K562 (cell line): Measurements from ENCODE around the gene NAGPA. TPM values are rescaled to one million over a fixed set of nuclear protein-coding genes. Genes with fewer than 3 reads are reported as not detected.

Experiments used
- CXXC5 ChIP-seq: fragments of 250-450 bp; sonication (Bioruptor Pico); IDR thresholded peaks from 2 replicates; pipeline ENCODE4 v1.8.0; 2022; ENCODE audit warnings: inconsistent platforms, mild to moderate bottlenecking, moderate library complexity
- DEAF1 ChIP-seq: fragments of 450-650 bp; formaldehyde crosslinking; IDR thresholded peaks from 2 replicates; pipeline ENCODE4 v1.4.0; 2020; ENCODE audit warnings: mild to moderate bottlenecking, moderate library complexity
- E2F3 ChIP-seq: fragments of 250-450 bp; sonication (Bioruptor Pico); IDR thresholded peaks from 2 replicates; pipeline ENCODE4 v1.4.0; 2020; ENCODE audit warnings: mild to moderate bottlenecking
- ETS1 ChIP-seq: conservative IDR thresholded peaks from 2 replicates; pipeline ENCODE4 v1.6.1; 2011; ENCODE audit warnings: low read depth, mild to moderate bottlenecking, low read length; ENCODE audit not compliant: control insufficient read depth
- FOXP4 ChIP-seq: sonication (generic); formaldehyde crosslinking; IDR thresholded peaks from 2 replicates; pipeline ENCODE4 v1.8.0; 2022; ENCODE audit warnings: mild to moderate bottlenecking, missing genetic modification reagents, borderline replicate concordance
- HDAC2 ChIP-seq: fragments of 450-650 bp; IDR thresholded peaks from 2 replicates; pipeline ENCODE4 v1.6.1; 2016; ENCODE audit warnings: mild to moderate bottlenecking
- MNT ChIP-seq, 2 experiments: fragments of 450-650 bp; conservative IDR thresholded peaks; 2 replicates each; pipeline ENCODE4 v1.6.1; 2017; ENCODE audit warnings: mild to moderate bottlenecking in 2 of 2, moderate library complexity in 2 of 2
- RB1 ChIP-seq: fragments of 450-650 bp; IDR thresholded peaks from 2 replicates; pipeline ENCODE4 v1.6.1; 2017; ENCODE audit warnings: low read depth, mild to moderate bottlenecking
- SUPT5H ChIP-seq: fragments of 450-650 bp; IDR thresholded peaks from 2 replicates; pipeline ENCODE4 v1.6.1; 2016
- TAF7 ChIP-seq: fragments of 450-650 bp; IDR thresholded peaks from 2 replicates; pipeline ENCODE4 v1.6.1; 2016; ENCODE audit warnings: missing genetic modification characterization, missing compliant biosample characterization
- TFE3 ChIP-seq: fragments of 450-650 bp; formaldehyde crosslinking; IDR thresholded peaks from 2 replicates; pipeline ENCODE4 v1.4.0; 2020; ENCODE audit warnings: mild to moderate bottlenecking, mixed read lengths
- TRIM24 ChIP-seq, 2 experiments: fragments of 450-650 bp; IDR thresholded peaks; 2 replicates each; pipeline ENCODE4 v1.6.1; 2016
- YY1 ChIP-seq, 3 experiments: IDR thresholded peaks; 2 replicates each; pipeline ENCODE4 v1.6.1; 2011; ENCODE audit warnings: low read length in 2 of 3, mild to moderate bottlenecking in 2 of 3, moderate library complexity in 2 of 3, borderline replicate concordance in 1 of 3, control low read depth in 1 of 3, low read depth in 1 of 3; ENCODE audit not compliant: insufficient read depth in 3 of 3, insufficient replicate concordance in 2 of 3, control insufficient read depth in 1 of 3, insufficient read length in 1 of 3; ENCODE audit errors: extremely low read depth in 1 of 3
- ZKSCAN1 ChIP-seq: fragments of 150-350 bp; IDR thresholded peaks from 2 replicates; pipeline ENCODE4 v1.6.1; 2016; ENCODE audit warnings: low read depth, low read length
- ZNF639 ChIP-seq, 2 experiments: fragments of 200-800 bp in 1 of 2; sonication (Bioruptor generic) in 1 of 2; sonication (generic) in 1 of 2; formaldehyde crosslinking in 1 of 2; IDR thresholded peaks in 1 of 2; conservative IDR thresholded peaks in 1 of 2; 2 replicates each; pipeline versions ENCODE4 v1.5.0 to v1.6.1; 2016 to 2020; ENCODE audit warnings: missing compliant biosample characterization in 1 of 2, missing genetic modification characterization in 1 of 2, missing genetic modification reagents in 1 of 2
- polyA plus RNA-seq, 8 experiments: library from polyadenylated mRNA; depleted of rRNA in 4 of 8; stranded (reverse) in 5 of 8; unstranded in 3 of 8; fragments of >200 nt; fragmentation: Nextera tagmentation in 2 of 8; fragmentation: Illumina TruSeq in 1 of 8; extraction: Ambion mirVana in 2 of 8; extraction: Trizol in 1 of 8; gene quantifications; 2 replicates each; pipeline versions ENCODE4 v1.2.1 to v1.2.3, GENCODE V29; 2011 to 2014; ENCODE audit warnings: inconsistent platforms in 1 of 8, missing spikeins in 1 of 8
- total RNA-seq, 7 experiments: library from RNA; depleted of rRNA in 6 of 7; stranded (reverse); fragments of >200 nt in 6 of 7; fragmentation: Illumina TruSeq in 2 of 7; extraction: Trizol in 2 of 7; gene quantifications; 2 replicates each; pipeline versions ENCODE4 v1.2.1 to v1.2.3, GENCODE V29; 2011 to 2021; ENCODE audit warnings: low replicate concordance in 1 of 7

NAGPA gene
- total and polyA plus RNA-seq, 9 of the 15 experiments (the other 6 are each of a cell fraction or from before 2014, with no cell fraction given) = 0.15 to 12.7 (median 4.6) TPM

GRCh38 chr16:5033256-5034166, at the start of gene NAGPA (continued):
- peak; percentile 96 to 99 (median 99) for TF ChIP-seq YY1 (IDR thresholded peaks at IDR 0.05; ENCODE audit: borderline replicate concordance in 1 of 3, control insufficient read depth in 1 of 3, extremely low read depth in 1 of 3, insufficient read depth in 3 of 3, insufficient read length in 1 of 3, insufficient replicate concordance in 2 of 3, low read depth in 1 of 3, low read length in 2 of 3)
- peak in 1 of 2 experiments; percentile 32; a peak in 1 of 4 replicates for TF ChIP-seq ZNF639 (CRISPR knock-in tag; conservative IDR thresholded peaks at IDR 0.05 in 1 of 2, IDR thresholded peaks at IDR 0.05 in 1 of 2)
- TF ChIP-seq E2F3 (CRISPR knock-in tag) = no peak
- peak; percentile 64 for TF ChIP-seq CXXC5
- 0 out of 2 replicates have a peak, but pooled peaks have one; percentile 37 for TF ChIP-seq TAF7 (tag)
- TF ChIP-seq ZKSCAN1 = peak; percentile 46; the same call in 1 of the 2 replicates
- TF ChIP-seq HDAC2 = peak; percentile 98
- peak; percentile 97 for TF ChIP-seq TFE3 (CRISPR knock-in tag)
- TF ChIP-seq MNT (conservative IDR thresholded peaks at IDR 0.05) = peak; percentile 81 to 95
- TF ChIP-seq RB1 = peak; percentile 38; the same call in 1 of the 2 replicates
- TF ChIP-seq ETS1 = peak; percentile 97
- no peak for TF ChIP-seq TRIM24 (IDR thresholded peaks at IDR 0.05)
- no peak for TF ChIP-seq DEAF1 (CRISPR knock-in tag)
- peak; percentile 42; the same call in 1 of the 2 replicates for TF ChIP-seq SUPT5H
- TF ChIP-seq FOXP4 (CRISPR knock-in tag) = no peak
